Measurements from ENCODE around the gene XYLB.

Gene XYLB

GRCh38 chr3:38323060-38323459, 23.5 kb upstream of the XYLB start:
- TF ChIP-seq CTCF (IDR thresholded peaks at IDR 0.05; ENCODE audit: low read depth, low read length, poor library complexity, severe bottlenecking) (no peak), EZH2phosphoT487 (IDR thresholded peaks at IDR 0.05; ENCODE audit: borderline replicate concordance, low read length) (no peak)
- Histone ChIP-seq H3K4me2 (ENCODE audit: low read length) (no peak overlapping the region), H3K4me3 (ENCODE audit: low read length) (no peak overlapping the region), H3K4me1 (ENCODE audit: control insufficient read depth, low read length) (no peaks in the 10 kb centered on the region), H3K27ac (ENCODE audit: low read depth, low read length) (no peak overlapping the region), H3F3A (ENCODE audit: control insufficient read depth, insufficient read depth) (no peaks in the 10 kb centered on the region), H3K27me3 (ENCODE audit: control insufficient read depth, low read length) (0 out of 2 replicates have a peak, but pooled peaks cover 2% of the 10 kb centered on the region), H3K79me2 (ENCODE audit: control insufficient read depth, low read length) (no peaks in the 10 kb centered on the region), H3K9me2 (replicated peaks; ENCODE audit: control insufficient read depth, low read length) (no peaks in the 10 kb centered on the region), H3K36me3 (ENCODE audit: control insufficient read depth, low read length) (no peaks in the 10 kb centered on the region), H3K9me3 (ENCODE audit: control insufficient read depth, insufficient read depth, low read length) (no peaks in the 10 kb centered on the region), H4K20me1 (ENCODE audit: control insufficient read depth, insufficient read depth, low read depth, low read length) (no peaks in the 10 kb centered on the region)

GRCh38 chr3:38325256-38325655, 21.3 kb upstream of the XYLB start:
- Histone ChIP-seq H3F3A (ENCODE audit: control insufficient read depth, insufficient read depth) (no peaks in the 10 kb centered on the region), H3K9me2 (replicated peaks; ENCODE audit: control insufficient read depth, low read length) (no peaks in the 10 kb centered on the region), H3K27me3 (ENCODE audit: control insufficient read depth, low read length) (0 out of 2 replicates have a peak, but pooled peaks cover 2% of the 10 kb centered on the region), H3K4me1 (ENCODE audit: control insufficient read depth, low read length) (no peaks in the 10 kb centered on the region), H4K20me1 (ENCODE audit: control insufficient read depth, insufficient read depth, low read depth, low read length) (no peaks in the 10 kb centered on the region), H3K27ac (ENCODE audit: low read depth, low read length) (no peak overlapping the region), H3K36me3 (ENCODE audit: control insufficient read depth, low read length) (no peaks in the 10 kb centered on the region), H3K4me2 (ENCODE audit: low read length) (no peak overlapping the region), H3K4me3 (ENCODE audit: low read length) (no peak overlapping the region), H3K9me3 (ENCODE audit: control insufficient read depth, insufficient read depth, low read length) (no peaks in the 10 kb centered on the region), H3K79me2 (ENCODE audit: control insufficient read depth, low read length) (no peaks in the 10 kb centered on the region)
- TF ChIP-seq CTCF (IDR thresholded peaks at IDR 0.05; ENCODE audit: low read depth, low read length, poor library complexity, severe bottlenecking) = no peak
- TF ChIP-seq EZH2phosphoT487 (IDR thresholded peaks at IDR 0.05; ENCODE audit: borderline replicate concordance, low read length) = no peak

- Histone ChIP-seq H3F3A (ENCODE audit: control insufficient read depth, insufficient read depth) (no peaks in the 10 kb centered on the region), H3K27ac (ENCODE audit: low read depth, low read length) (no peak overlapping the region), H3K4me3 (ENCODE audit: low read length) (no peak overlapping the region), H3K9me3 (ENCODE audit: control insufficient read depth, insufficient read depth, low read length) (no peaks in the 10 kb centered on the region), H4K20me1 (ENCODE audit: control insufficient read depth, insufficient read depth, low read depth, low read length) (no peaks in the 10 kb centered on the region), H3K4me2 (ENCODE audit: low read length) (no peak overlapping the region), H3K36me3 (ENCODE audit: control insufficient read depth, low read length) (no peaks in the 10 kb centered on the region), H3K9me2 (replicated peaks; ENCODE audit: control insufficient read depth, low read length) (no peaks in the 10 kb centered on the region), H3K27me3 (ENCODE audit: control insufficient read depth, low read length) (0 out of 2 replicates have a peak, but pooled peaks cover 2% of the 10 kb centered on the region), H3K79me2 (ENCODE audit: control insufficient read depth, low read length) (no peaks in the 10 kb centered on the region), H3K4me1 (ENCODE audit: control insufficient read depth, low read length) (no peaks in the 10 kb centered on the region)
- TF ChIP-seq CTCF (IDR thresholded peaks at IDR 0.05; ENCODE audit: low read depth, low read length, poor library complexity, severe bottlenecking) (no peak), EZH2phosphoT487 (IDR thresholded peaks at IDR 0.05; ENCODE audit: borderline replicate concordance, low read length) (no peak)
Measured at GRCh38 chr3:38327335-38328009, 19.1 kb upstream of the XYLB start.

All from DOHH2 (cell line).